Measurements from ENCODE around the gene PLCH1.

- TF ChIP-seq CTCF (IDR thresholded peaks at IDR 0.05; ENCODE audit: low read depth, low read length) (no peak), EZH2phosphoT487 (IDR thresholded peaks at IDR 0.05; ENCODE audit: low read depth) (no peak)
Observed at GRCh38 chr3:155712008-155712407, 32.9 kb downstream of the PLCH1 start.
